Retinal pigment epithelial cell (primary cell): ENCODE results near the gene SGCE.

ENCODE experiments used
- DNase-seq: peaks from one replicate; pipeline ENCODE4 v3.0.0-alpha.2; 2010; ENCODE audit warnings: low read depth
- H3K4me3 ChIP-seq: 2 replicates; pipeline ENCODE4 v1.5.1; 2011; ENCODE audit warnings: mild to moderate bottlenecking, low read length, control low read depth, moderate library complexity
- TF ChIP-seq, protein P1 (sequence below): conservative IDR thresholded peaks from 2 replicates; pipeline ENCODE4 v1.5.1; 2011; ENCODE audit warnings: low read depth, low read length, control low read depth, inconsistent platforms

SGCE gene

DNA sequence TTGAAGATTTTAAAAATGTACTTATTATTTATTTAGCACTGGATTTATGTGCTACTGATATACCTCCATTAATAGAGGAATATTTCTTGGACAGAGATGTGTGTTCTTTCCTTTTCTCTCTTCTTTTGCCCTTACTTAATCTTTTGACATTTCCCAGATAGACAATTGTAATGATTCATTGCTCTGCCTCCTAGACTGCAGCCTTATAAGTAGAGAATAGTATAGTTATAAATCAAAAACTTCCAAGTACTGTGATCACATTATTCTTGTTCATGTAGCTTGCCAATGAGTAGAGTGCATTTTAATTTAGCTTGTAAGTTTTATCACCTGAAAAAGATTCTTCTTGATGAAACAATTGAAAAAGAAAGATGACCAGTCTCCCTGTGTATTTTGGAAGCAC lies 98.7 kb downstream of the SGCE start:
- no peak for DNase-seq
- no peak overlapping the region for H3K4me3 ChIP-seq
- TF ChIP-seq, protein P1, sequence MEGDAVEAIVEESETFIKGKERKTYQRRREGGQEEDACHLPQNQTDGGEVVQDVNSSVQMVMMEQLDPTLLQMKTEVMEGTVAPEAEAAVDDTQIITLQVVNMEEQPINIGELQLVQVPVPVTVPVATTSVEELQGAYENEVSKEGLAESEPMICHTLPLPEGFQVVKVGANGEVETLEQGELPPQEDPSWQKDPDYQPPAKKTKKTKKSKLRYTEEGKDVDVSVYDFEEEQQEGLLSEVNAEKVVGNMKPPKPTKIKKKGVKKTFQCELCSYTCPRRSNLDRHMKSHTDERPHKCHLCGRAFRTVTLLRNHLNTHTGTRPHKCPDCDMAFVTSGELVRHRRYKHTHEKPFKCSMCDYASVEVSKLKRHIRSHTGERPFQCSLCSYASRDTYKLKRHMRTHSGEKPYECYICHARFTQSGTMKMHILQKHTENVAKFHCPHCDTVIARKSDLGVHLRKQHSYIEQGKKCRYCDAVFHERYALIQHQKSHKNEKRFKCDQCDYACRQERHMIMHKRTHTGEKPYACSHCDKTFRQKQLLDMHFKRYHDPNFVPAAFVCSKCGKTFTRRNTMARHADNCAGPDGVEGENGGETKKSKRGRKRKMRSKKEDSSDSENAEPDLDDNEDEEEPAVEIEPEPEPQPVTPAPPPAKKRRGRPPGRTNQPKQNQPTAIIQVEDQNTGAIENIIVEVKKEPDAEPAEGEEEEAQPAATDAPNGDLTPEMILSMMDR, result no peak

DNA sequence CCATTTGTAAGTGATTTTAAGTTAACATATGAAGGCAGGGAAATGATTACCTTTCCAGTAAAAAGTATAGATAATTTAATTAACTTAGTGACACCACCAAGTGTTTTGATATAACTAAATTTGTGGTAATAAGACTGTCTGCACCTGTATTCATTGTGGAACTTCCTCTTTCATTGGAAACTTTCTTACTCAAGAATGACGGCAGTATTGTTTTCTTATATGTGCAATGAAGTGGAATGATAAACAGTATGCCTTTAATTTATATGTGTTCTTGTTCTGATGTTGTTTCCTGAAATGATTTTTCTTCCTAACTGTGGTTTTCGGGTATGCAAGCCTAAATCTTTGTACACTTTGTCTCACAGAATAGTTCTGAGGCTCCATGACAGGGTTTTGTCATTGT lies 99.9 kb downstream of the SGCE start:
- DNase-seq, result no peak
- TF ChIP-seq, protein P1, result no peak
- H3K4me3 ChIP-seq, result no peak overlapping the region

DNA sequence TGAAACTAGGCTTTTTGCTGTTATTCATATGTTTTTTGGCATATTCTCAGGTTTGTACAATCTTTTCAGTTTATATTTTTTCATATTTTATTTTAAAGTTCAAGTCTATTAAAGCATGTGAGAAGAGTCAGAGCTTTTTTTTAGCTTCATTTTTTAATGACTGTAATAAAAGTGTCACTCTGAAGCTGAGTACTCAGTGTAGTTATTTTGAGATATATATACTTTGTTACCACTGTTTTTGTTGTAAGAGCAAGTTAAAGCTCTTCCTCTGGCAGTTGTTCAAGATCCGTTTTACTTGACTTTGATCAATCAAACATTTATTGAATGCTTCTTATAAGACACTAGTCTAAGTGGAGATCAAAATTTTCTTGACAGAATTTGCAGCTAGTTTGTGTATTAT lies 108.8 kb downstream of the SGCE start:
- no peak for DNase-seq
- TF ChIP-seq, protein P1, result no peak
- H3K4me3 ChIP-seq, result no peak overlapping the region

DNA sequence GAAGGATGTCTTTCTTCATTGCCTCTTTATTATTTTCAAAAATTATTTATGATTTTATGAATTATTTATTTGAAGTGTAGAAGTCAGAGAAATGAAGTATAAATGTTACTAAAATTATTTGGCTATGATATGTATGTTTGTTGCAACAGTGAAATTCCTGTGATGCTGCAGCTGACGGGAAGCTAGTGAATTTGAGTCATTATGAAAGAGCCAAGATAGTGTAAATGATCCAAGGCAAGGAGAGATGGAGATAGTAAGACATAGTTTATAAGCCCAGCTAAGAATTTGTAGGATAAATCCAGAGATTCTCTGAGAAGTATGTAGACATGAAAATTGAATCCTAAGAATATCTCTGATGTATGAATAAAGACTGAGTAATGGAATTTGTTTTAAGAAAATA lies 115.5 kb downstream of the SGCE start:
- TF ChIP-seq, protein P1, result no peak
- DNase-seq, result no peak
- H3K4me3 ChIP-seq, result no peak overlapping the region
